ENCODE measurements around the gene TMA7. TPM values are rescaled to one million over a fixed set of nuclear protein-coding genes. Genes with fewer than 3 reads are reported as not detected.
A peak's percentile ranks its signal among the peaks of the same experiment; 100 is the strongest.

Gene TMA7
- total and polyA plus RNA-seq, 10 of the 15 experiments (the other 5 are each of a cell fraction or from before 2014, with no cell fraction given), result 319 to 1,760 (median 752) TPM

DNA sequence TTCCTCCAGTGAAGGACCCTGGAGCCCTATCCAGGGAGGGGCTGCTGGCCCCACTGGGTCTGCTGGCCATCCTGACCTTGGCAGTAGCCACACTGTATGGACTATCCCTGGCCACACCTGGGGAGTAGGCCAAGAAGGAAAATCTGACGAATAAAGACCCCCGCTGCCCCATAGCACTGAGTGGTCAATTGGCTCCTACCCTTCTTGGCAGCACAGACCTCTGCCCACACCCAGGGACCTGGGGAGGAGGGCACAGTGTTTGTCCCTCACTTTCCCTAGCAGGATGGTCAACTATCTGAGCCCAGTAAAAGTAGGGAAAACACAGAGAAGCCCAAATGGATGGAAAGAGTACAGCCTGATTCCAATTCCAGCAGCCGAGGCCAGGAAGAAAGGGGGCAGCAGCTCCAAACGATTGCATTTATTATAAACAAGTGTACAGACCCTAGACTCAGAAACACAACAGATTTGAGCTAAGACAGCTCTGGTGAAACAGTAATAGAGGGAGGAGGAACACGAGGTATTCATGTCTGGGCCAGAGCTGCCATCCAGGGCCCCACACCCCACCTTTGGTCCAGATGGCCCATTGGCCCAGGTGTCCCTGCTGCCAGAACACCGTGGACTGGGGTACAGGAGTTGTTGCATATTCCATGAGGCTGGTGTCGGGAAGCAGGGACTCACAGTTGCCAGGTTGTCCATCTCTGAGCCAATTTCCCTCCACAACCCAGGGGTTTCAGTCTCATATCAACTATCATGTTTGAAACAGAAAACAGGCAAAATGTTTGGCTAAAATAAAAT lies 27.6 kb downstream of the TMA7 start:
- in situ Hi-C loops (cut with MboI), result no loop called here
- ATAC-seq, result no peak
- peak overlapping the region; percentile 96 for H3K27ac ChIP-seq (ENCODE audit: control insufficient read depth, insufficient read depth)
- ChIA-PET CTCF (interaction anchor here (1.4 to 6.1 kb wide), 7 partner anchors 27 to 237 kb away, joined by 3 to 58 read pairs (median 10); partner anchors contain the start of genes CCDC51, PFKFB4 and TMA7), POLR2A (interaction anchor here (0.6 to 10.0 kb wide), 3 partner anchors 20 to 213 kb away, joined by 3 to 91 read pairs (median 5); partner anchors contain the start of genes ATRIP and PFKFB4), SMC1A (ENCODE audit: uncharacterized antibody, unreplicated experiment) (interaction anchor here (1.2 to 4.2 kb wide), 5 partner anchors 38 to 89 kb away, joined by 3 to 22 read pairs (median 3); partner anchors contain the start of gene PFKFB4), RAD21 (ENCODE audit: unreplicated experiment) (interaction anchor here (1.1 to 2.2 kb wide), 6 partner anchors 67 to 168 kb away, joined by 3 to 20 read pairs (median 6); partner anchors contain the start of genes PFKFB4 and SLC26A6)
- TF ChIP-seq SMAD5 (IDR thresholded peaks at IDR 0.05; ENCODE audit: low read depth), result 0 out of 2 replicates have a peak, but pooled peaks have one; percentile 39
- TF ChIP-seq ZZZ3 (IDR thresholded peaks at IDR 0.05; ENCODE audit: control insufficient read depth, insufficient read length, low read depth), result no peak
- 0 out of 2 replicates have a peak, but pooled peaks have one; percentile 36 for TF ChIP-seq WRNIP1 (IDR thresholded peaks at IDR 0.05; ENCODE audit: borderline replicate concordance, low read depth, low read length)
- peaks cover 67% of the 10 kb centered on the region for H3K79me2 ChIP-seq (ENCODE audit: control insufficient read depth, insufficient read depth, low read length)
- peak overlapping the region; percentile 97 for H3K9ac ChIP-seq (ENCODE audit: control insufficient read depth, insufficient read depth, low read length)
- H2AFZ ChIP-seq (ENCODE audit: control insufficient read depth, low read depth, low read length), result no peak overlapping the region
- H3K4me2 ChIP-seq (ENCODE audit: control insufficient read depth, insufficient read depth), result peak overlapping the region; percentile 100
- WGBS (ENCODE audit: insufficient coverage, insufficient replicate concordance, low lambda C conversion rate, missing lambda C conversion rate), result 63% methylated on average over 7 of the region's 7 CpGs
- intact Hi-C loops (cut with micrococcal nuclease; ENCODE audit: unreplicated experiment), result no loop called here
- peaks cover 9 to 12% of the 10 kb centered on the region in 2 experiments; a peak in 3 of 4 replicates for H3K36me3 ChIP-seq (ENCODE audit: control insufficient read depth in 2 of 2, insufficient read depth in 2 of 2, low read length in 1 of 2)
- peak overlapping the region; percentile 88 for H3K4me3 ChIP-seq
- no TSS peak for BruUV-seq (replicated peaks)
- peaks cover 45% of the 10 kb centered on the region for H3K4me1 ChIP-seq (ENCODE audit: control insufficient read depth, insufficient read depth, low read length)
- H4K20me1 ChIP-seq (ENCODE audit: control insufficient read depth, insufficient read depth), result no peaks in the 10 kb centered on the region
- H3K9me3 ChIP-seq (replicated peaks; ENCODE audit: control insufficient read depth, insufficient read depth, low read length), result no peaks in the 10 kb centered on the region
- H3K27me3 ChIP-seq (replicated peaks in 1 of 2; ENCODE audit: control insufficient read depth in 2 of 2, insufficient read depth in 2 of 2, low read length in 1 of 2), result no peaks in the 10 kb centered on the region
- no peak for FAIRE-seq
- DNase-seq (ENCODE audit: low read depth, low spot score), result no peak

DNA sequence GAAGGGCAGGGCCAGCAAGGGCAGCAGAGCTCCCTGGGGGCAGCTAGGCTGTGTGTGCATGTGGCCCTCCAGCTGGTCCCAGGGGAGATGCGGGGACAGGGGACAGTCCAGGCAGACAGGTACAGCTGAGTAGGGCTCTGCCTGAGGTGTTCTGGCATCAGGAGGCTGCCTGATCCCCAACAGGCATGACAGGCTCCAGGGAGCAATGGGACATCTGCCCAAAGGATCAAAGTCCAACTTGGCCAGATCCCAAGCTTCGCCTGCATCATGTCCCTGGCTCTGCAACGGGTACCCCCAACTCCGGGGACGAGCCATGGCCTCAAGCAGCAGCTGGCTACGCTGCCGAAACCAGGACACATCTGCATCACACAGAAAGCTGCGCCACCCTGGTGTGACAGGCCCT lies 28.3 kb downstream of the TMA7 start:
- H3K9me3 ChIP-seq (replicated peaks; ENCODE audit: control insufficient read depth, insufficient read depth, low read length), result no peaks in the 10 kb centered on the region
- DNase-seq (ENCODE audit: low read depth, low spot score) (no peak), ATAC-seq (no peak), FAIRE-seq (no peak)
- H3K27ac ChIP-seq (ENCODE audit: control insufficient read depth, insufficient read depth), result peak overlapping the region; percentile 44; the same call in 1 of the 2 replicates
- H4K20me1 ChIP-seq (ENCODE audit: control insufficient read depth, insufficient read depth), result no peaks in the 10 kb centered on the region
- no peaks in the 10 kb centered on the region for H3K27me3 ChIP-seq (replicated peaks in 1 of 2; ENCODE audit: control insufficient read depth in 2 of 2, insufficient read depth in 2 of 2, low read length in 1 of 2)
- H3K79me2 ChIP-seq (ENCODE audit: control insufficient read depth, insufficient read depth, low read length), result peaks cover 68% of the 10 kb centered on the region
- ChIA-PET RAD21 (ENCODE audit: unreplicated experiment) (interaction anchor here (1.1 to 1.4 kb wide), 2 partner anchors 89 to 92 kb away, joined by 3 to 6 read pairs; partner anchors contain the start of gene PFKFB4), POLR2A (interaction anchor here (0.6 to 10.0 kb wide), 4 partner anchors 21 to 214 kb away, joined by 3 to 91 read pairs (median 4); partner anchors contain the start of genes ATRIP and PFKFB4), CTCF (interaction anchor here (1.4 to 6.1 kb wide), 6 partner anchors 28 to 238 kb away, joined by 3 to 58 read pairs (median 10); partner anchors contain the start of genes CCDC51, PFKFB4 and TMA7), SMC1A (ENCODE audit: uncharacterized antibody, unreplicated experiment) (interaction anchor here (1.2 to 4.2 kb wide), 5 partner anchors 37 to 89 kb away, joined by 3 to 22 read pairs (median 3); partner anchors contain the start of gene PFKFB4)
- in situ Hi-C loops (cut with MboI) (no loop called here), intact Hi-C loops (cut with micrococcal nuclease; ENCODE audit: unreplicated experiment) (no loop called here)
- peak overlapping the region; percentile 100 for H3K4me2 ChIP-seq (ENCODE audit: control insufficient read depth, insufficient read depth)
- peaks cover 9 to 12% of the 10 kb centered on the region in 2 experiments; a peak in 3 of 4 replicates for H3K36me3 ChIP-seq (ENCODE audit: control insufficient read depth in 2 of 2, insufficient read depth in 2 of 2, low read length in 1 of 2)
- WGBS (ENCODE audit: insufficient coverage, insufficient replicate concordance, low lambda C conversion rate, missing lambda C conversion rate), result 94% methylated on average over 8 of the region's 8 CpGs
- H3K4me1 ChIP-seq (ENCODE audit: control insufficient read depth, insufficient read depth, low read length), result peaks cover 47% of the 10 kb centered on the region
- no peak overlapping the region for H2AFZ ChIP-seq (ENCODE audit: control insufficient read depth, low read depth, low read length)
- no TSS peak for BruUV-seq (replicated peaks)
- H3K9ac ChIP-seq (ENCODE audit: control insufficient read depth, insufficient read depth, low read length), result peak overlapping the region; percentile 97
- peak overlapping the region; percentile 88; the same call in 1 of the 2 replicates for H3K4me3 ChIP-seq
- TF ChIP-seq MEF2B (IDR thresholded peaks at IDR 0.05; ENCODE audit: partially characterized antibody, poor library complexity, severe bottlenecking) (peak; percentile 53), POLR2A (IDR thresholded peaks at IDR 0.05; ENCODE audit: low read depth, low read length) (peak; percentile 61), CHD1 (IDR thresholded peaks at IDR 0.05; ENCODE audit: low read depth, low read length) (no peak), NFIC (IDR thresholded peaks at IDR 0.05; ENCODE audit: low read depth, low read length) (no peak), ETV6 (conservative IDR thresholded peaks at IDR 0.05 in 1 of 2, IDR thresholded peaks at IDR 0.05 in 1 of 2; ENCODE audit: borderline replicate concordance in 1 of 2, low read depth in 1 of 2) (no peak), EP300 (IDR thresholded peaks at IDR 0.05; ENCODE audit: borderline replicate concordance in 1 of 2, control insufficient read depth in 1 of 2, low read depth in 2 of 2, low read length in 2 of 2) (no peak)
- TF ChIP-seq, protein P1, sequence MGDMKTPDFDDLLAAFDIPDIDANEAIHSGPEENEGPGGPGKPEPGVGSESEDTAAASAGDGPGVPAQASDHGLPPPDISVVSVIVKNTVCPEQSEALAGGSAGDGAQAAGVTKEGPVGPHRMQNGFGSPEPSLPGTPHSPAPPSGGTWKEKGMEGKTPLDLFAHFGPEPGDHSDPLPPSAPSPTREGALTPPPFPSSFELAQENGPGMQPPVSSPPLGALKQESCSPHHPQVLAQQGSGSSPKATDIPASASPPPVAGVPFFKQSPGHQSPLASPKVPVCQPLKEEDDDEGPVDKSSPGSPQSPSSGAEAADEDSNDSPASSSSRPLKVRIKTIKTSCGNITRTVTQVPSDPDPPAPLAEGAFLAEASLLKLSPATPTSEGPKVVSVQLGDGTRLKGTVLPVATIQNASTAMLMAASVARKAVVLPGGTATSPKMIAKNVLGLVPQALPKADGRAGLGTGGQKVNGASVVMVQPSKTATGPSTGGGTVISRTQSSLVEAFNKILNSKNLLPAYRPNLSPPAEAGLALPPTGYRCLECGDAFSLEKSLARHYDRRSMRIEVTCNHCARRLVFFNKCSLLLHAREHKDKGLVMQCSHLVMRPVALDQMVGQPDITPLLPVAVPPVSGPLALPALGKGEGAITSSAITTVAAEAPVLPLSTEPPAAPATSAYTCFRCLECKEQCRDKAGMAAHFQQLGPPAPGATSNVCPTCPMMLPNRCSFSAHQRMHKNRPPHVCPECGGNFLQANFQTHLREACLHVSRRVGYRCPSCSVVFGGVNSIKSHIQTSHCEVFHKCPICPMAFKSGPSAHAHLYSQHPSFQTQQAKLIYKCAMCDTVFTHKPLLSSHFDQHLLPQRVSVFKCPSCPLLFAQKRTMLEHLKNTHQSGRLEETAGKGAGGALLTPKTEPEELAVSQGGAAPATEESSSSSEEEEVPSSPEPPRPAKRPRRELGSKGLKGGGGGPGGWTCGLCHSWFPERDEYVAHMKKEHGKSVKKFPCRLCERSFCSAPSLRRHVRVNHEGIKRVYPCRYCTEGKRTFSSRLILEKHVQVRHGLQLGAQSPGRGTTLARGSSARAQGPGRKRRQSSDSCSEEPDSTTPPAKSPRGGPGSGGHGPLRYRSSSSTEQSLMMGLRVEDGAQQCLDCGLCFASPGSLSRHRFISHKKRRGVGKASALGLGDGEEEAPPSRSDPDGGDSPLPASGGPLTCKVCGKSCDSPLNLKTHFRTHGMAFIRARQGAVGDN (IDR thresholded peaks at IDR 0.05), result no peak

Measured in GM12878 (cell line).